Suppressor macrophage treated with lipopolysaccharide for 4 hours (primary cell): ENCODE data around the gene DACH1.

Source experiments
- DNase-seq: peaks from one replicate; pipeline ENCODE4 v3.0.0-alpha.2; 2020

The DACH1 gene

GRCh38 chr13:71546881-71547280 is 320.1 kb downstream of the DACH1 start:
- DNase-seq = no peak

GRCh38 chr13:71540098-71540497 is 326.9 kb downstream of the DACH1 start:
- DNase-seq = no peak

- DNase-seq = no peak
These were observed 330.8 kb downstream of the DACH1 start for GRCh38 chr13:71536201-71536600.

GRCh38 chr13:71524613-71525304 is 342.2 kb downstream of the DACH1 start:
- DNase-seq = no peak

GRCh38 chr13:71524245-71524612 is 342.8 kb downstream of the DACH1 start:
- DNase-seq = no peak

- DNase-seq = no peak
These were observed 344.0 kb downstream of the DACH1 start for GRCh38 chr13:71522941-71523526.

- DNase-seq = no peak
These were observed 350.0 kb downstream of the DACH1 start for GRCh38 chr13:71517004-71517403.

- DNase-seq = no peak
These were observed 350.5 kb downstream of the DACH1 start for GRCh38 chr13:71516521-71516920.

- DNase-seq = no peak
These were observed 351.3 kb downstream of the DACH1 start for GRCh38 chr13:71515744-71516038.

- DNase-seq = no peak
These were observed 351.9 kb downstream of the DACH1 start for GRCh38 chr13:71514900-71515743.

GRCh38 chr13:71513411-71514033 is 353.5 kb downstream of the DACH1 start:
- no peak for DNase-seq

- no peak for DNase-seq
These were observed 363.2 kb downstream of the DACH1 start for GRCh38 chr13:71503781-71504180.

- no peak for DNase-seq
These were observed 367.0 kb downstream of the DACH1 start for GRCh38 chr13:71499944-71500514.

GRCh38 chr13:71499235-71499634 is 367.8 kb downstream of the DACH1 start:
- no peak for DNase-seq

GRCh38 chr13:71493189-71493588 is 373.8 kb downstream of the DACH1 start:
- DNase-seq = no peak

GRCh38 chr13:71492346-71492871 is 374.6 kb downstream of the DACH1 start:
- DNase-seq = no peak

- DNase-seq = no peak
These were observed 376.0 kb downstream of the DACH1 start for GRCh38 chr13:71491010-71491409.

- DNase-seq = no peak
These were observed 378.0 kb downstream of the DACH1 start for GRCh38 chr13:71489041-71489440.

GRCh38 chr13:71488201-71488600 is 378.8 kb downstream of the DACH1 start:
- no peak for DNase-seq

GRCh38 chr13:71485913-71486312 is 381.1 kb downstream of the DACH1 start:
- no peak for DNase-seq

- DNase-seq = no peak
These were observed 383.3 kb downstream of the DACH1 start for GRCh38 chr13:71483733-71484132.

- DNase-seq = no peak
These were observed 385.5 kb downstream of the DACH1 start for GRCh38 chr13:71481501-71481900.

- DNase-seq = no peak
These were observed 386.0 kb downstream of the DACH1 start for GRCh38 chr13:71481046-71481445.
